H1 (cell line): ENCODE results near the gene NR1H2. TPM values are rescaled to one million over a fixed set of nuclear protein-coding genes. Genes with fewer than 3 reads are reported as not detected.

ENCODE experiments used
- CBX8 ChIP-seq: fragments of 300-800, 300-1000 bp; sonication (generic); IDR thresholded peaks from 2 replicates; pipeline ENCODE4 v1.7.1; 2016; ENCODE audit warnings: low read depth, low read length, borderline replicate concordance
- CEBPB ChIP-seq: IDR thresholded peaks from 2 replicates; pipeline ENCODE4 v1.6.1; 2012; ENCODE audit warnings: low read depth, low read length
- CREB1 ChIP-seq: IDR thresholded peaks from 2 replicates; pipeline ENCODE4 v1.6.1; 2012; ENCODE audit warnings: inconsistent platforms
- E2F6 ChIP-seq: IDR thresholded peaks from 2 replicates; pipeline ENCODE4 v1.6.1; 2012; ENCODE audit warnings: inconsistent platforms
- EGR1 ChIP-seq: IDR thresholded peaks from 2 replicates; pipeline ENCODE4 v1.6.1; 2011; ENCODE audit warnings: low read depth, low read length, borderline replicate concordance
- EP300 ChIP-seq, 2 experiments: IDR thresholded peaks; 1 replicate in 1 of 2; 2 replicates in 1 of 2; pipeline ENCODE4 v1.6.1; 2011 to 2012; ENCODE audit warnings: low read depth in 2 of 2, low read length in 2 of 2, mild to moderate bottlenecking in 2 of 2, borderline replicate concordance in 1 of 2, inconsistent platforms in 1 of 2, moderate library complexity in 1 of 2
- GTF2F1 ChIP-seq: IDR thresholded peaks from 2 replicates; pipeline ENCODE4 v1.6.1; 2012; ENCODE audit warnings: low read depth, low read length, improper control_type of control experiment, borderline replicate concordance
- HDAC2 ChIP-seq, 2 experiments: fragments of 300-600 bp in 1 of 2; sonication (generic) in 1 of 2; IDR thresholded peaks; 2 replicates each; pipeline ENCODE4 v1.6.1; 2011 to 2012; ENCODE audit warnings: low read depth in 2 of 2, low read length in 2 of 2, mild to moderate bottlenecking in 2 of 2, moderate library complexity in 2 of 2, borderline replicate concordance in 1 of 2, inconsistent platforms in 1 of 2
- KDM5A ChIP-seq: fragments of 200-600 bp; IDR thresholded peaks from 2 replicates; pipeline ENCODE4 v1.7.1; 2012; ENCODE audit warnings: mild to moderate bottlenecking, low read length, inconsistent platforms, mixed read lengths
- NANOG ChIP-seq: IDR thresholded peaks from 2 replicates; pipeline ENCODE4 v1.6.1; 2011; ENCODE audit warnings: low read length, low read depth, mild to moderate bottlenecking, inconsistent platforms; ENCODE audit not compliant: insufficient read depth, poor library complexity, severe bottlenecking
- NRF1 ChIP-seq: IDR thresholded peaks from 2 replicates; pipeline ENCODE4 v1.6.1; 2011; ENCODE audit warnings: mild to moderate bottlenecking, low read depth, low read length, improper control_type of control experiment
- PHF8 ChIP-seq: fragments of 200-600 bp; sonication (generic); conservative IDR thresholded peaks from 2 replicates; pipeline ENCODE4 v1.7.1; 2012; ENCODE audit warnings: low read depth, mild to moderate bottlenecking, inconsistent platforms, low read length, moderate library complexity
- POLR2AphosphoS5 ChIP-seq: IDR thresholded peaks from 2 replicates; pipeline ENCODE4 v1.6.1; 2011; ENCODE audit warnings: low read depth, low read length
- RAD21 ChIP-seq, 2 experiments: IDR thresholded peaks in 1 of 2; conservative IDR thresholded peaks in 1 of 2; 2 replicates each; pipeline ENCODE4 v1.6.1; 2011; ENCODE audit warnings: low read depth in 2 of 2, low read length in 2 of 2, improper control_type of control experiment in 1 of 2, inconsistent platforms in 1 of 2, mild to moderate bottlenecking in 1 of 2, moderate library complexity in 1 of 2
- RNF2 ChIP-seq: fragments of 200-900, 300-1000 bp; sonication (generic); IDR thresholded peaks from 2 replicates; pipeline ENCODE4 v1.7.1; 2016; ENCODE audit warnings: borderline replicate concordance, low read depth, mild to moderate bottlenecking, antibody characterized with exemption, low read length; ENCODE audit not compliant: poor library complexity, severe bottlenecking; ENCODE audit errors: missing control alignments
- SAP30 ChIP-seq: fragments of 300-600 bp; sonication (generic); IDR thresholded peaks from 2 replicates; pipeline ENCODE4 v1.7.1; 2012; ENCODE audit warnings: low read length, moderate library complexity, mild to moderate bottlenecking, inconsistent platforms; ENCODE audit not compliant: insufficient read depth, insufficient replicate concordance
- SIX5 ChIP-seq: IDR thresholded peaks from 2 replicates; pipeline ENCODE4 v1.6.1; 2011; ENCODE audit warnings: mild to moderate bottlenecking, low read depth, low read length
- SP1 ChIP-seq: IDR thresholded peaks from 2 replicates; pipeline ENCODE4 v1.6.1; 2011; ENCODE audit warnings: low read depth, low read length
- SP2 ChIP-seq: IDR thresholded peaks from 2 replicates; pipeline ENCODE4 v1.6.1; 2012; ENCODE audit warnings: mild to moderate bottlenecking, low read length, inconsistent platforms
- USF2 ChIP-seq: IDR thresholded peaks from 2 replicates; pipeline ENCODE4 v1.6.1; 2011; ENCODE audit warnings: low read length, improper control_type of control experiment
- YY1 ChIP-seq: IDR thresholded peaks from 2 replicates; pipeline ENCODE4 v1.6.1; 2011; ENCODE audit warnings: low read depth, mild to moderate bottlenecking, low read length
- polyA plus RNA-seq, 7 experiments: library from polyadenylated mRNA; depleted of rRNA in 3 of 7; stranded (reverse) in 5 of 7; unstranded in 2 of 7; fragments of >200 nt in 5 of 7; fragments of 200-250 nt in 2 of 7; gene quantifications; 1 replicate in 5 of 7; 2 replicates in 1 of 7; 4 replicates in 1 of 7; pipeline versions ENCODE4 v1.2.1 to v1.2.3, GENCODE V29; 2011 to 2013; ENCODE audit warnings: missing spikeins in 2 of 7, mixed read lengths in 2 of 7
- total RNA-seq: library from RNA; stranded (reverse); fragmentation: NEBNext Ultra II Directional; extraction: Animal tissue kit (Norgen Biotek cat#: 25700); gene quantifications from 2 replicates; pipeline ENCODE4 v1.2.1, GENCODE V29; 2021

Gene NR1H2
- total and polyA plus RNA-seq, 2 of the 8 experiments (the other 6 are each of a cell fraction or from before 2014, with no cell fraction given), result 40.3 to 47.5 TPM

GRCh38 chr19:50431343-50432220 is 55.3 kb downstream of the NR1H2 start (continued):
- no peak for TF ChIP-seq NRF1
- TF ChIP-seq SP2, result no peak
- no peak for TF ChIP-seq POLR2AphosphoS5
- peak in 1 of 2 experiments; percentile 37; a peak in 1 of 3 replicates for TF ChIP-seq EP300 (IDR thresholded peaks at IDR 0.05; ENCODE audit: borderline replicate concordance in 1 of 2, low read depth in 2 of 2, low read length in 2 of 2)
- no peak for TF ChIP-seq PHF8
- no peak for TF ChIP-seq GTF2F1
- peak; percentile 54; the same call in 1 of the 2 replicates for TF ChIP-seq E2F6
- TF ChIP-seq KDM5A, result no peak
- peak; percentile 81 for TF ChIP-seq SP1
- TF ChIP-seq RAD21 (IDR thresholded peaks at IDR 0.05 in 1 of 2, conservative IDR thresholded peaks at IDR 0.05 in 1 of 2; ENCODE audit: low read depth in 2 of 2, low read length in 2 of 2), result no peak
- no peak for TF ChIP-seq SAP30
- no peak for TF ChIP-seq RNF2
- TF ChIP-seq HDAC2 (IDR thresholded peaks at IDR 0.05; ENCODE audit: borderline replicate concordance in 1 of 2, low read depth in 2 of 2, low read length in 2 of 2), result no peak
- TF ChIP-seq NANOG, result no peak
- peak; percentile 97 for TF ChIP-seq CREB1
- no peak for TF ChIP-seq CBX8
- no peak for TF ChIP-seq CEBPB
- 0 out of 2 replicates have a peak, but pooled peaks have one; percentile 29 for TF ChIP-seq EGR1
- TF ChIP-seq USF2, result no peak
- no peak for TF ChIP-seq SIX5
- TF ChIP-seq YY1, result no peak
